BJ (cell line): ENCODE results near the gene FJX1. TPM values are rescaled to one million over a fixed set of nuclear protein-coding genes. Genes with fewer than 3 reads are reported as not detected.

Source experiments
- CTCF ChIA-PET: fragments of 350-600 bp; formaldehyde crosslinking; extraction: SDS; loops from one replicate; lab custom pipeline; 2021; ENCODE audit warnings: antibody characterized with exemption, inconsistent platforms; lab: Yijun Ruan, JAX
- POLR2A ChIA-PET: fragments of 300-600 bp; sonication (Branson Sonifier 250); formaldehyde crosslinking; extraction: SDS; loops from one replicate; lab custom pipeline; 2021; ENCODE audit warnings: antibody characterized with exemption; lab: Charles Lee
- DNase-seq: peaks from one replicate; pipeline ENCODE4 v3.0.0-alpha.2; 2011; ENCODE audit warnings: low read depth
- H3K27me3 ChIP-seq: 2 replicates; pipeline ENCODE4 v1.6.0; 2011; ENCODE audit warnings: low read length; ENCODE audit not compliant: control insufficient read depth, insufficient read depth
- H3K36me3 ChIP-seq: 2 replicates; pipeline ENCODE4 v1.5.1; 2011; ENCODE audit warnings: low read length; ENCODE audit not compliant: control insufficient read depth, insufficient read depth
- H3K4me3 ChIP-seq: 2 replicates; pipeline ENCODE4 v1.5.1; 2011; ENCODE audit warnings: low read depth, mild to moderate bottlenecking, control low read depth, low read length
- polyA plus RNA-seq: library from polyadenylated mRNA; depleted of rRNA; stranded (reverse); fragments of >200 nt; gene quantifications from 2 replicates; pipeline ENCODE4 v1.2.3, GENCODE V29; 2011
- TF ChIP-seq, protein P1 (sequence below): IDR thresholded peaks from 2 replicates; pipeline ENCODE4 v1.5.1; 2011; ENCODE audit warnings: low read depth, mild to moderate bottlenecking, control low read depth, inconsistent platforms, low read length, moderate library complexity; ENCODE audit not compliant: insufficient read depth

Gene FJX1
- polyA plus RNA-seq, 1 experiment = 6.1 TPM

DNA sequence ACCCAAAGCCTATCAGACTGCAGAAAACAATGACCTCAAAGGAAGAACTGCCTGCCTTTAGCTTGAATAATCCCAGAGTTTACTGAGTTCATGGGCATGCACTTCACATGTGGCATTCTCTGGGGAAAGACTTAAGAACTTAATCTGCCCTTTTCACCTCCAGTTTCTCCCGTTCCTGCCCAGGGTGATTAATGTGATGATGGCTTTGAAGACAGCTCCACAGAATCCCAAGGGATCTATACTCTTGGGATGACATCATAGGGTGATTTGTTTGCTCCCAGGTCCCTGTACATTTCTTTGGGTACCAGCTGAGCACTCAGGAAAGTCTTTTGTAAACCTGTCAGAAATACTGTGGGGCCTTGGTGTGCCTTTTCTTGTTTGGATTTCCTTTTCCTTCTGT is 14.0 kb downstream of the FJX1 start:
- TF ChIP-seq, protein P1, sequence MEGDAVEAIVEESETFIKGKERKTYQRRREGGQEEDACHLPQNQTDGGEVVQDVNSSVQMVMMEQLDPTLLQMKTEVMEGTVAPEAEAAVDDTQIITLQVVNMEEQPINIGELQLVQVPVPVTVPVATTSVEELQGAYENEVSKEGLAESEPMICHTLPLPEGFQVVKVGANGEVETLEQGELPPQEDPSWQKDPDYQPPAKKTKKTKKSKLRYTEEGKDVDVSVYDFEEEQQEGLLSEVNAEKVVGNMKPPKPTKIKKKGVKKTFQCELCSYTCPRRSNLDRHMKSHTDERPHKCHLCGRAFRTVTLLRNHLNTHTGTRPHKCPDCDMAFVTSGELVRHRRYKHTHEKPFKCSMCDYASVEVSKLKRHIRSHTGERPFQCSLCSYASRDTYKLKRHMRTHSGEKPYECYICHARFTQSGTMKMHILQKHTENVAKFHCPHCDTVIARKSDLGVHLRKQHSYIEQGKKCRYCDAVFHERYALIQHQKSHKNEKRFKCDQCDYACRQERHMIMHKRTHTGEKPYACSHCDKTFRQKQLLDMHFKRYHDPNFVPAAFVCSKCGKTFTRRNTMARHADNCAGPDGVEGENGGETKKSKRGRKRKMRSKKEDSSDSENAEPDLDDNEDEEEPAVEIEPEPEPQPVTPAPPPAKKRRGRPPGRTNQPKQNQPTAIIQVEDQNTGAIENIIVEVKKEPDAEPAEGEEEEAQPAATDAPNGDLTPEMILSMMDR = no peak
- DNase-seq = no peak
- H3K4me3 ChIP-seq = no peak overlapping the region
- POLR2A ChIA-PET = no interaction called here
- CTCF ChIA-PET = interaction anchor here (1.0 kb wide), 1 partner anchor 16 kb away, joined by 3 read pairs; no protein-coding TSS in a partner anchor
- no peaks in the 10 kb centered on the region for H3K36me3 ChIP-seq
- no peaks in the 10 kb centered on the region for H3K27me3 ChIP-seq

DNA sequence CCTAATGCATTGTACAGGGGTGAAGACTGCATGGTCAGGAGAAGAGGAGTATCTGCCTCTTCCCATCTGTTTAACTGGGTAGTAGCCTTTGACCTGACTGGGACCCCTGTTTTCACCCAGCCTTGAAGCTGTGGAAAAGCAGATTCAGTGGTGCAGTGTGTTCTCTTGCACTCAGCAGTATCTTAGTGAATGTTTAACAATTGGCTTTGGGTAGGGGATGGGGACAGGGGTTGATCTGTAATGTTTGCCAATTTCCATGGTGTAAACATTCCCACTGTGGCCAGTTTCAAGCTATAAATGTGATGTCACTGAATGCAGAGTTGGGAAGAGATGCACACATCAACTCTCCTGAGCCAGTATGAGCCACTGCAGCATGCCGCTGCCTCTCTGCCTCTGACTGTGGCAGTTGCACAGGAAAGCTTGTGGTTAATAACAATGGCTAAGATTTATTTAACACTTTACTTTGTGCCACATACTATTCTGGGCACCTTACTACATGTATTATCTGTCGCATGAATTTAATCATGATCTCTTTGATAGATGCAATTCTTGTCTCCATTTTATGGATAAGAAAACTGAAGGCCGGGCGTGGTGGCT is 15.7 kb downstream of the FJX1 start:
- CTCF ChIA-PET = no interaction called here
- Histone ChIP-seq H3K27me3 (no peaks in the 10 kb centered on the region), H3K36me3 (no peaks in the 10 kb centered on the region), H3K4me3 (no peak overlapping the region)
- TF ChIP-seq, protein P1 = no peak
- POLR2A ChIA-PET = no interaction called here
- no peak for DNase-seq

DNA sequence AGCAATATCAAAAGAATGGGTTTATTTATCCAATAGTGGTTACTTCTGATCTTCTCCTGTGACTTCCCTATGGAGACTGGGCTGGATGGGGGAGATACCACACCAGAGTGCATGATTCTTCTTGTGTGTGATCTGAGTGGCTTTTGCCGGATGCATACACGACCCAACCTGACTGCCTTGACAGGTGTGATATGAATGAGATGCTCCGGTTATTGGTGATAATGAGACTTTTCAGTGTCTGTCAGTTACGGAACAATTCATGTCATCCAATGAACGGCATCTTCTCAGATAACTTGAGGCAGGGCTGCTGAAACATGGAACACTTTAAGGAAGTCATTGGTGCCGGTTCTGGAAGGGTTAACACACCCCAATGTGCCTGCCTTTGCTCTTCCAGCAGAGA is 17.7 kb downstream of the FJX1 start:
- ChIA-PET CTCF (interaction anchor here (0.6 kb wide), 1 partner anchor 29 kb away, joined by 3 read pairs; no protein-coding TSS in a partner anchor), POLR2A (no interaction called here)
- TF ChIP-seq, protein P1 = no peak
- no peaks in the 10 kb centered on the region for H3K36me3 ChIP-seq
- H3K4me3 ChIP-seq = no peak overlapping the region
- no peaks in the 10 kb centered on the region for H3K27me3 ChIP-seq
- DNase-seq = no peak

DNA sequence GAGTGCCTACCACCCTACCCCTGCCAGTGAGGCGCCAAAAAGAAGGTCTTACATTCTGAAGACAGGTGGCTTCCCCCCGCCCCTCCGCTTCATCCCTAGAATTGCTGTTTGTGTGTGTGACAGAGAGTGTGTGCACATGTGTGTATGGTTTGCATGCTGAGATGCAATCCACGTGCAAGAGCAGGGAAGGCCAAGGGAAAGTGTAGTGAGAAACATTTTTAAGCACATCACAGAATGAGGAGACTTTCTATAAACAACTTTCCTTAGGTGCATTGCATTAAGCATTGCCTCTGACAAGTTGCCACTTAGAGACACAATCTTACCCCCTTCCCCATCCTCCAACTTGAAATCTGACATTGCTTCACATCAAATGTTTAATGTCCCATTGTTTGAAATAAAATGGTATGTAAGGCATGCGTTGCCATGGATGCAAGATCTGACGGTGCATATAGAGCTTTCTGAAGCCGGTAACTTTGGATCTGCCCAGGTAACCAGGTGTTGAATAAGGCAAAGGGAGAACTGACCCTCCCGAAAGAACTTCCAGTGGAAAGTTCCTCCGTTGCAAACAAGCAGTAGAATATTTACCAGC is 21.4 kb downstream of the FJX1 start:
- ChIA-PET CTCF (no interaction called here), POLR2A (no interaction called here)
- Histone ChIP-seq H3K4me3 (no peak overlapping the region), H3K36me3 (no peaks in the 10 kb centered on the region), H3K27me3 (no peaks in the 10 kb centered on the region)
- TF ChIP-seq, protein P1 = no peak
- DNase-seq = no peak

DNA sequence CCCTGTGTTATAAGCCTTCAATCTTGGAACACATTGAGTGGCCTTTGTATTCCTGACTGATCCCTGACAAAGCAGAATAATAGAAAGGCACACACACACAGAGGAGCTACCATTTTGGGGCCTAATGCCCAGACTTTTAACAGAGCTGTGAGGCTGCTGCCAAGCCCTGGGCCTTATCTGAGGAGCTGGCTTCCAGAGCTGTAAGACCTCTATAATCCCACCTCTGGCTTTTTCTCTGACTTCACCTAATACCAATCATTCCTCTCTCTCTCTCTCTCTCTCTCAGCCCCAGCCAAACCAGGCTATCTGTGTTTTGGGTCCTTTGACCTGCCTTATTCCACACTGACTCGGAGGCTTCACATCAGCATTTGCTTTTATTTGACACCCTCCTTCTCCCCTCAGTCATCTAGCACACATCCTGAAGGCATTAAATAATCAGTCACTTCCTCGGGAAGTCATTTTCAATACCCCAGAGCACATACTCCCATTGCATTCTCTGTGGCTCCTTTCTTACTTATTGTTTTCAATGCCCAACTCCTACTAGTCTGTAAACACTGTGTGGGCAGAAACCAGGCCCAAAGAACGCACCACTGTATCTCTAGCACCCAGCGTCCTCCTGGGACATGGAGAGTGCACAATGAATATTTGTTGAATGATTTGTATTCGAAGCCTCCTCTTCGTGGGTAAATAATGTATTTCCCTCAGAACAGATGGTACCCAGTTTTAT is 23.1 kb downstream of the FJX1 start:
- H3K4me3 ChIP-seq = no peak overlapping the region
- ChIA-PET POLR2A (interaction anchor here (0.6 kb wide), 1 partner anchor 11 kb away, joined by 3 read pairs; no protein-coding TSS in a partner anchor), CTCF (interaction anchor here (0.8 to 1.0 kb wide), 2 partner anchors 181 to 416 kb away, joined by 3 read pairs; no protein-coding TSS in a partner anchor)
- TF ChIP-seq, protein P1 = no peak
- no peak for DNase-seq
- no peaks in the 10 kb centered on the region for H3K36me3 ChIP-seq
- no peaks in the 10 kb centered on the region for H3K27me3 ChIP-seq
